ENCODE measurements around the gene CDC14A.

CDC14A gene

GRCh38 chr1:100538913-100539835 lies 186.9 kb downstream of the CDC14A start:
- peak; percentile 10 to 40 (median 20) for TF ChIP-seq CTCF (IDR thresholded peaks at IDR 0.05; ENCODE audit: unreplicated experiment in 3 of 3)

GRCh38 chr1:100539836-100540536 lies 187.7 kb downstream of the CDC14A start:
- no peak for TF ChIP-seq CTCF (IDR thresholded peaks at IDR 0.05; ENCODE audit: unreplicated experiment in 3 of 3)
- Mint-ChIP-seq H3K4me1 (peaks cover 22% of the 10 kb centered on the region), H3K27ac (no peak overlapping the region), H3K36me3 (ENCODE audit: low read depth) (no peaks in the 10 kb centered on the region), H3K27me3 (ENCODE audit: low read depth) (peaks cover 77% of the 10 kb centered on the region), H3K9me3 (no peaks in the 10 kb centered on the region), H3K4me3 (peak overlapping the region; percentile 74 to 79 (median 76))

More at GRCh38 chr1:100538913-100539835, 186.9 kb downstream of the CDC14A start:
- Mint-ChIP-seq H3K36me3 (ENCODE audit: low read depth) (no peaks in the 10 kb centered on the region), H3K4me1 (peaks cover 27% of the 10 kb centered on the region), H3K27ac (no peak overlapping the region), H3K9me3 (no peaks in the 10 kb centered on the region), H3K4me3 (peak overlapping the region; percentile 70 to 74 (median 74)), H3K27me3 (ENCODE audit: low read depth) (peaks cover 83% of the 10 kb centered on the region)

- H3K36me3 Mint-ChIP-seq (ENCODE audit: low read depth), result no peaks in the 10 kb centered on the region
- no peak for TF ChIP-seq CTCF (IDR thresholded peaks at IDR 0.05; ENCODE audit: unreplicated experiment in 3 of 3)
- no peak overlapping the region for H3K27ac Mint-ChIP-seq
- H3K9me3 Mint-ChIP-seq, result no peaks in the 10 kb centered on the region
- peaks cover 17% of the 10 kb centered on the region for H3K4me1 Mint-ChIP-seq
- peaks cover 54% of the 10 kb centered on the region for H3K27me3 Mint-ChIP-seq (ENCODE audit: low read depth)
- peak overlapping the region in 1 of 3 experiments; percentile 26 for H3K4me3 Mint-ChIP-seq
These were observed 190.0 kb downstream of the CDC14A start for GRCh38 chr1:100542285-100542684.

GRCh38 chr1:100543640-100544039 lies 191.3 kb downstream of the CDC14A start:
- H3K4me1 Mint-ChIP-seq, result peaks cover 12% of the 10 kb centered on the region
- H3K4me3 Mint-ChIP-seq, result no peak overlapping the region
- no peaks in the 10 kb centered on the region for H3K9me3 Mint-ChIP-seq
- peaks cover 41% of the 10 kb centered on the region for H3K27me3 Mint-ChIP-seq (ENCODE audit: low read depth)
- H3K27ac Mint-ChIP-seq, result no peak overlapping the region
- no peaks in the 10 kb centered on the region for H3K36me3 Mint-ChIP-seq (ENCODE audit: low read depth)
- no peak for TF ChIP-seq CTCF (IDR thresholded peaks at IDR 0.05; ENCODE audit: unreplicated experiment in 3 of 3)

GRCh38 chr1:100544791-100545190 lies 192.5 kb downstream of the CDC14A start:
- peaks cover 3% of the 10 kb centered on the region for H3K9me3 Mint-ChIP-seq
- no peaks in the 10 kb centered on the region for H3K36me3 Mint-ChIP-seq (ENCODE audit: low read depth)
- peaks cover 36% of the 10 kb centered on the region for H3K27me3 Mint-ChIP-seq (ENCODE audit: low read depth)
- peaks cover 11% of the 10 kb centered on the region for H3K4me1 Mint-ChIP-seq
- H3K27ac Mint-ChIP-seq, result no peak overlapping the region
- no peak for TF ChIP-seq CTCF (IDR thresholded peaks at IDR 0.05; ENCODE audit: unreplicated experiment in 3 of 3)
- H3K4me3 Mint-ChIP-seq, result no peak overlapping the region

All from nephron (organoid).